Activated T-cell treated with anti-CD3 and anti-CD28 coated beads, Interleukin-2, amount 50 U/mL, for 48 hours (primary cell): ENCODE data around the gene GRM1.

ENCODE experiments used
- DNase-seq, 2 experiments: peaks; one replicate each; pipeline ENCODE4 v3.0.0-alpha.2; 2020

Gene GRM1

GRCh38 chr6:146281651-146282362, 252.9 kb downstream of the GRM1 start:
- DNase-seq: no peak

GRCh38 chr6:146282837-146283236, 254.0 kb downstream of the GRM1 start:
- DNase-seq: no peak

- DNase-seq: no peak
Observed at GRCh38 chr6:146284311-146284710, 255.4 kb downstream of the GRM1 start.

- DNase-seq: no peak
Observed at GRCh38 chr6:146286961-146287360, 258.1 kb downstream of the GRM1 start.

- DNase-seq: no peak
Observed at GRCh38 chr6:146287691-146288369, 259.0 kb downstream of the GRM1 start.

GRCh38 chr6:146289816-146290588, 261.1 kb downstream of the GRM1 start:
- DNase-seq: no peak

GRCh38 chr6:146290589-146290901, 261.7 kb downstream of the GRM1 start:
- DNase-seq: no peak

- DNase-seq: no peak
Observed at GRCh38 chr6:146292506-146292905, 263.6 kb downstream of the GRM1 start.

- DNase-seq: no peak
Observed at GRCh38 chr6:146295695-146296094, 266.8 kb downstream of the GRM1 start.

GRCh38 chr6:146297815-146298214, 269.0 kb downstream of the GRM1 start:
- DNase-seq: no peak

GRCh38 chr6:146300521-146300920, 271.7 kb downstream of the GRM1 start:
- no peak for DNase-seq

- no peak for DNase-seq
Observed at GRCh38 chr6:146301764-146302163, 272.9 kb downstream of the GRM1 start.

GRCh38 chr6:146302994-146303393, 274.1 kb downstream of the GRM1 start:
- DNase-seq: no peak

- no peak for DNase-seq
Observed at GRCh38 chr6:146304181-146304580, 275.3 kb downstream of the GRM1 start.

- no peak for DNase-seq
Observed at GRCh38 chr6:146305092-146305491, 276.2 kb downstream of the GRM1 start.

GRCh38 chr6:146305951-146306350, 277.1 kb downstream of the GRM1 start:
- DNase-seq: no peak

- DNase-seq: no peak
Observed at GRCh38 chr6:146310628-146311027, 281.8 kb downstream of the GRM1 start.

GRCh38 chr6:146311079-146311478, 282.2 kb downstream of the GRM1 start:
- DNase-seq: no peak

GRCh38 chr6:146312608-146313007, 283.7 kb downstream of the GRM1 start:
- DNase-seq: no peak

GRCh38 chr6:146315381-146316174, 286.7 kb downstream of the GRM1 start:
- no peak for DNase-seq

- no peak for DNase-seq
Observed at GRCh38 chr6:146316175-146316495, 287.3 kb downstream of the GRM1 start.

GRCh38 chr6:146331013-146331412, 302.2 kb downstream of the GRM1 start:
- DNase-seq: no peak

GRCh38 chr6:146335336-146335735, 306.5 kb downstream of the GRM1 start:
- no peak for DNase-seq
